ENCODE results near the gene LRRC8B. TPM values are rescaled to one million over a fixed set of nuclear protein-coding genes. Genes with fewer than 3 reads are reported as not detected.
"Not testable (repeated sequence)": the region's sequence is repeated elsewhere in the genome, so short reads cannot be mapped to it uniquely, and the experiment has no call there.

The LRRC8B gene
- total RNA-seq, 2 donors from 2014 or later, result 5.5 to 8.2 TPM

GRCh38 chr1:89540406-89540970 lies 15.9 kb downstream of the LRRC8B start:
- H3K27me3 ChIP-seq, result no peaks in the 10 kb centered on the region
- no peak for DNase-seq (ENCODE audit: low spot score)

GRCh38 chr1:89542345-89542744 lies 17.7 kb downstream of the LRRC8B start:
- TF ChIP-seq CTCF (IDR thresholded peaks at IDR 0.05), result no peak
- H3K4me1 ChIP-seq, result peaks cover 0 to 28% of the 10 kb centered on the region in 2 donors
- no peak overlapping the region for H3K4me3 ChIP-seq
- no peaks in the 10 kb centered on the region for H3K36me3 ChIP-seq
- no peaks in the 10 kb centered on the region for H3K27me3 ChIP-seq
- DNase-seq (ENCODE audit: low spot score), result no peak
- no peak overlapping the region for H3K27ac ChIP-seq
- H3K9me3 ChIP-seq, result no peaks in the 10 kb centered on the region

More at GRCh38 chr1:89540406-89540970, 15.9 kb downstream of the LRRC8B start:
- no peak overlapping the region for H3K4me3 ChIP-seq
- no peak for TF ChIP-seq CTCF (IDR thresholded peaks at IDR 0.05)
- no peak overlapping the region for H3K27ac ChIP-seq
- H3K4me1 ChIP-seq, result peaks cover 0 to 13% of the 10 kb centered on the region in 2 donors
- no peaks in the 10 kb centered on the region for H3K36me3 ChIP-seq
- H3K9me3 ChIP-seq, result no peaks in the 10 kb centered on the region

GRCh38 chr1:89543632-89544031 lies 19.0 kb downstream of the LRRC8B start:
- DNase-seq (ENCODE audit: low spot score); H3K9me3 ChIP-seq; H3K4me3 ChIP-seq; H3K36me3 ChIP-seq; H3K27me3 ChIP-seq; H3K27ac ChIP-seq: not testable (repeated sequence)
- H3K4me1 ChIP-seq, result peaks cover 0 to 35% of the 10 kb centered on the region in 2 donors

GRCh38 chr1:89545264-89546038 lies 20.8 kb downstream of the LRRC8B start:
- no peak overlapping the region for H3K4me3 ChIP-seq
- no peak for TF ChIP-seq CTCF (IDR thresholded peaks at IDR 0.05)
- H3K27me3 ChIP-seq, result no peaks in the 10 kb centered on the region
- peaks cover 0 to 35% of the 10 kb centered on the region in 2 donors for H3K4me1 ChIP-seq
- no peaks in the 10 kb centered on the region for H3K9me3 ChIP-seq
- H3K36me3 ChIP-seq, result no peaks in the 10 kb centered on the region
- DNase-seq (ENCODE audit: low spot score), result no peak
- H3K27ac ChIP-seq, result peak overlapping the region in 1 of 2 donors; percentile 52

- H3K27ac ChIP-seq, result peak overlapping the region in 1 of 2 donors; percentile 52
- H3K4me3 ChIP-seq, result no peak overlapping the region
- no peaks in the 10 kb centered on the region for H3K27me3 ChIP-seq
- no peak for TF ChIP-seq CTCF (IDR thresholded peaks at IDR 0.05)
- no peak for DNase-seq (ENCODE audit: low spot score)
- H3K9me3 ChIP-seq, result no peaks in the 10 kb centered on the region
- H3K36me3 ChIP-seq, result no peaks in the 10 kb centered on the region
- peaks cover 0 to 32% of the 10 kb centered on the region in 2 donors for H3K4me1 ChIP-seq
These were observed 21.7 kb downstream of the LRRC8B start for GRCh38 chr1:89546082-89546889.
